ENCODE measurements around the gene ZHX3.

- TF ChIP-seq CTCF (conservative IDR thresholded peaks at IDR 0.05; ENCODE audit: low read depth, low read length) (no peak), MAZ (IDR thresholded peaks at IDR 0.05; ENCODE audit: borderline replicate concordance, low read depth, low read length) (no peak), POLR2A (IDR thresholded peaks at IDR 0.05; ENCODE audit: low read depth, low read length) (no peak), RAD21 (IDR thresholded peaks at IDR 0.05; ENCODE audit: low read length) (no peak), NFE2L2 (IDR thresholded peaks at IDR 0.05; ENCODE audit: low read depth, low read length) (no peak), USF2 (IDR thresholded peaks at IDR 0.05; ENCODE audit: low read depth, low read length) (no peak), MAFK (IDR thresholded peaks at IDR 0.05; ENCODE audit: low read depth, low read length) (no peak), MXI1 (IDR thresholded peaks at IDR 0.05; ENCODE audit: borderline replicate concordance, low read depth, low read length) (no peak), CEBPB (IDR thresholded peaks at IDR 0.05; ENCODE audit: low read depth, low read length) (no peak), SMC3 (IDR thresholded peaks at IDR 0.05; ENCODE audit: low read depth, low read length) (no peak), CHD1 (IDR thresholded peaks at IDR 0.05; ENCODE audit: low read depth, low read length) (no peak), ELK1 (IDR thresholded peaks at IDR 0.05; ENCODE audit: borderline replicate concordance, low read depth, low read length) (no peak), RCOR1 (IDR thresholded peaks at IDR 0.05; ENCODE audit: insufficient replicate concordance, low read length) (no peak)
Observed at GRCh38 chr20:41255655-41256054, 61.9 kb downstream of the ZHX3 start.
